Measurements from ENCODE around the gene PTPRM.

Gene PTPRM

GRCh38 chr18:8293184-8293583 lies 726.1 kb downstream of the PTPRM start:
- Histone ChIP-seq H3F3A (ENCODE audit: control insufficient read depth, insufficient read depth) (no peaks in the 10 kb centered on the region), H4K20me1 (ENCODE audit: control insufficient read depth, insufficient read depth, low read depth, low read length) (no peaks in the 10 kb centered on the region), H3K27me3 (ENCODE audit: control insufficient read depth, low read length) (no peaks in the 10 kb centered on the region), H3K79me2 (ENCODE audit: control insufficient read depth, low read length) (no peaks in the 10 kb centered on the region), H3K4me3 (ENCODE audit: low read length) (no peak overlapping the region), H3K4me1 (ENCODE audit: control insufficient read depth, low read length) (no peaks in the 10 kb centered on the region), H3K36me3 (ENCODE audit: control insufficient read depth, low read length) (no peaks in the 10 kb centered on the region), H3K4me2 (ENCODE audit: low read length) (no peak overlapping the region), H3K9me3 (ENCODE audit: control insufficient read depth, insufficient read depth, low read length) (no peaks in the 10 kb centered on the region), H3K9me2 (replicated peaks; ENCODE audit: control insufficient read depth, low read length) (no peaks in the 10 kb centered on the region), H3K27ac (ENCODE audit: low read depth, low read length) (no peak overlapping the region)
- TF ChIP-seq EZH2phosphoT487 (IDR thresholded peaks at IDR 0.05; ENCODE audit: borderline replicate concordance, low read length) (no peak), CTCF (IDR thresholded peaks at IDR 0.05; ENCODE audit: low read depth, low read length, poor library complexity, severe bottlenecking) (no peak)

- H4K20me1 ChIP-seq (ENCODE audit: control insufficient read depth, insufficient read depth, low read depth, low read length) = no peaks in the 10 kb centered on the region
- no peaks in the 10 kb centered on the region for H3K36me3 ChIP-seq (ENCODE audit: control insufficient read depth, low read length)
- no peaks in the 10 kb centered on the region for H3K79me2 ChIP-seq (ENCODE audit: control insufficient read depth, low read length)
- no peaks in the 10 kb centered on the region for H3K4me1 ChIP-seq (ENCODE audit: control insufficient read depth, low read length)
- H3K9me3 ChIP-seq (ENCODE audit: control insufficient read depth, insufficient read depth, low read length) = no peaks in the 10 kb centered on the region
- no peaks in the 10 kb centered on the region for H3K9me2 ChIP-seq (replicated peaks; ENCODE audit: control insufficient read depth, low read length)
- H3K4me2 ChIP-seq (ENCODE audit: low read length) = no peak overlapping the region
- H3F3A ChIP-seq (ENCODE audit: control insufficient read depth, insufficient read depth) = no peaks in the 10 kb centered on the region
- H3K27me3 ChIP-seq (ENCODE audit: control insufficient read depth, low read length) = no peaks in the 10 kb centered on the region
- H3K4me3 ChIP-seq (ENCODE audit: low read length) = no peak overlapping the region
- TF ChIP-seq EZH2phosphoT487 (IDR thresholded peaks at IDR 0.05; ENCODE audit: borderline replicate concordance, low read length) (no peak), CTCF (IDR thresholded peaks at IDR 0.05; ENCODE audit: low read depth, low read length, poor library complexity, severe bottlenecking) (no peak)
- no peak overlapping the region for H3K27ac ChIP-seq (ENCODE audit: low read depth, low read length)
These were observed 729.9 kb downstream of the PTPRM start for GRCh38 chr18:8296886-8297616.

GRCh38 chr18:8298186-8298585 lies 731.1 kb downstream of the PTPRM start:
- Histone ChIP-seq H3K4me3 (ENCODE audit: low read length) (no peak overlapping the region), H3K4me2 (ENCODE audit: low read length) (no peak overlapping the region), H3F3A (ENCODE audit: control insufficient read depth, insufficient read depth) (no peaks in the 10 kb centered on the region), H3K9me2 (replicated peaks; ENCODE audit: control insufficient read depth, low read length) (no peaks in the 10 kb centered on the region), H3K79me2 (ENCODE audit: control insufficient read depth, low read length) (no peaks in the 10 kb centered on the region), H4K20me1 (ENCODE audit: control insufficient read depth, insufficient read depth, low read depth, low read length) (no peaks in the 10 kb centered on the region), H3K9me3 (ENCODE audit: control insufficient read depth, insufficient read depth, low read length) (no peaks in the 10 kb centered on the region), H3K4me1 (ENCODE audit: control insufficient read depth, low read length) (no peaks in the 10 kb centered on the region), H3K36me3 (ENCODE audit: control insufficient read depth, low read length) (no peaks in the 10 kb centered on the region), H3K27me3 (ENCODE audit: control insufficient read depth, low read length) (no peaks in the 10 kb centered on the region), H3K27ac (ENCODE audit: low read depth, low read length) (no peak overlapping the region)
- no peak for TF ChIP-seq CTCF (IDR thresholded peaks at IDR 0.05; ENCODE audit: low read depth, low read length, poor library complexity, severe bottlenecking)
- no peak for TF ChIP-seq EZH2phosphoT487 (IDR thresholded peaks at IDR 0.05; ENCODE audit: borderline replicate concordance, low read length)
